ENCODE data around the gene FIZ1.

FIZ1 gene

GRCh38 chr19:55605637-55606470, 6.5 kb upstream of the FIZ1 start, which contains the start of gene ZNF865:
ZNF865 (plus strand) TSS chr19:55605647; CDS start chr19:55613619, 7,972 bp downstream.
- Histone ChIP-seq H3K4me3 (peak within 1 kb of the TSS; percentile 97), H3K27ac (peak within 1 kb of the TSS; percentile 91 to 99)
- DNase-seq (ENCODE audit: low spot score), result peak; percentile 85
- TF ChIP-seq, protein P1, sequence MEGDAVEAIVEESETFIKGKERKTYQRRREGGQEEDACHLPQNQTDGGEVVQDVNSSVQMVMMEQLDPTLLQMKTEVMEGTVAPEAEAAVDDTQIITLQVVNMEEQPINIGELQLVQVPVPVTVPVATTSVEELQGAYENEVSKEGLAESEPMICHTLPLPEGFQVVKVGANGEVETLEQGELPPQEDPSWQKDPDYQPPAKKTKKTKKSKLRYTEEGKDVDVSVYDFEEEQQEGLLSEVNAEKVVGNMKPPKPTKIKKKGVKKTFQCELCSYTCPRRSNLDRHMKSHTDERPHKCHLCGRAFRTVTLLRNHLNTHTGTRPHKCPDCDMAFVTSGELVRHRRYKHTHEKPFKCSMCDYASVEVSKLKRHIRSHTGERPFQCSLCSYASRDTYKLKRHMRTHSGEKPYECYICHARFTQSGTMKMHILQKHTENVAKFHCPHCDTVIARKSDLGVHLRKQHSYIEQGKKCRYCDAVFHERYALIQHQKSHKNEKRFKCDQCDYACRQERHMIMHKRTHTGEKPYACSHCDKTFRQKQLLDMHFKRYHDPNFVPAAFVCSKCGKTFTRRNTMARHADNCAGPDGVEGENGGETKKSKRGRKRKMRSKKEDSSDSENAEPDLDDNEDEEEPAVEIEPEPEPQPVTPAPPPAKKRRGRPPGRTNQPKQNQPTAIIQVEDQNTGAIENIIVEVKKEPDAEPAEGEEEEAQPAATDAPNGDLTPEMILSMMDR (IDR thresholded peaks at IDR 0.05), result peak; percentile 19

- peak overlapping the region; percentile 97 for H3K4me3 ChIP-seq
- TF ChIP-seq, protein P1 (IDR thresholded peaks at IDR 0.05), result no peak
- H3K27ac ChIP-seq, result peak overlapping the region; percentile 91 to 99
Observed at GRCh38 chr19:55605207-55605636, 5.9 kb upstream of the FIZ1 start.

GRCh38 chr19:55603581-55604292, 4.4 kb upstream of the FIZ1 start:
- DNase-seq (ENCODE audit: low spot score), result no peak
- TF ChIP-seq, protein P1 (IDR thresholded peaks at IDR 0.05), result no peak
- H3K27ac ChIP-seq, result peak overlapping the region in 1 of 2 donors; percentile 99

More at GRCh38 chr19:55605207-55605636, 5.9 kb upstream of the FIZ1 start:
- DNase-seq (ENCODE audit: low spot score), result peak; percentile 97

DNA sequence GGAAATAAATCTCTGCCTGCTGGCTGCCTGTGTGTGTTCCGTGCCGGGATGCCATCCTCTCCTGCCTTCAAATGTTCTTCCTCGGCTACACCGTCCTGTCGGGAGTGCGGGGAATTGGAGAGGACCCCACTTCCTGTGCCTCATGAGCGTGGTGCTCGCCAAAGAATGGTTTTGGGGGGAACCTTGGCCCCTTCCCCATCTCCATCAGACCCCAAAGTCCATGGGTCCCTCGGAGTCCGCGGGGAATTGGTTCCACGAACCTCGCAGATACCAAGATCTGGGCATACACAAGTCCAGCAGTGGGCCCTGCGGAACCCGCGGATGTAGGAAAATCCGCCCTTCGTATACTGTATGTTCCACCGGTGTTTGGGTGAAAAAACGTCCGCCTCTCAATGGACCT, 3.8 kb upstream of the FIZ1 start:
- Histone ChIP-seq H3K27ac (no peak overlapping the region), H3K4me3 (no peak overlapping the region)
- TF ChIP-seq, protein P1 (IDR thresholded peaks at IDR 0.05), result no peak
- no peak for DNase-seq (ENCODE audit: low spot score)

More at GRCh38 chr19:55603581-55604292, 4.4 kb upstream of the FIZ1 start:
- no peak overlapping the region for H3K4me3 ChIP-seq

- no peak for DNase-seq (ENCODE audit: low spot score)
- TF ChIP-seq, protein P1 (IDR thresholded peaks at IDR 0.05), result no peak
- Histone ChIP-seq H3K27ac (no peak overlapping the region), H3K4me3 (no peak overlapping the region)
Observed at GRCh38 chr19:55602104-55603001, 3.0 kb upstream of the FIZ1 start.

DNA sequence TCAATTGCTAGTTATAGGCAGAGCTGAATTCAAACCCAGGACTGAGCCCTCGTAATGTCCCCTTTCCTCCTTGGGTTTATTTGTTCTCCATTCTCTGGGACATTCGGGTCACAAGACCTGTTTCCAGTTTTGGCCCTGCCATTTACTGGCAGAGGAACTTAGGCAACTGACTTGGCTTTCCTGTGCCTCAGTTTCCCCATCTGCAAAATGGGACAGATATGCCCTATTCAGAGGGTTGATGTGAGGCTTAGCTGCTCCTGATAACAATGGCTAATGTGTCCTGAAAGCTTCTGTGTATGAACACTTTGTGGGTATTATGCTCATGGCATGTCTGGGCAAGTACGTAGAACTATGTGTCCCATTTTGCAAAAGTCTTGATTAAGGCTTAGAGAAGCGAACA, 1.8 kb upstream of the FIZ1 start:
- Histone ChIP-seq H3K27ac (peak overlapping the region; percentile 96), H3K4me3 (peak overlapping the region; percentile 96)
- TF ChIP-seq, protein P1 (IDR thresholded peaks at IDR 0.05), result no peak
- DNase-seq (ENCODE audit: low spot score), result no peak
